Ovary (tissue), 9 donors: Measurements from ENCODE around the gene DNAJC15. TPM values are rescaled to one million over a fixed set of nuclear protein-coding genes. Genes with fewer than 3 reads are reported as not detected.

Experiments used
- DNase-seq, 5 donors: peaks; one replicate each; pipeline ENCODE4 v3.0.0-alpha.2; 2019 to 2020
- H3K27ac ChIP-seq, 2 donors: fragments of 200-600 bp; one replicate each; pipeline versions ENCODE4 v1.5.1 to v1.8.0; 2019 to 2022
- H3K27me3 ChIP-seq: fragments of 200-600 bp; one replicate; pipeline ENCODE4 v1.8.0; 2022
- H3K36me3 ChIP-seq: fragments of 200-600 bp; sonication (generic); one replicate; pipeline ENCODE4 v1.5.1; 2019
- H3K4me1 ChIP-seq: one replicate; pipeline ENCODE4 v1.8.1; 2013; ENCODE audit warnings: mild to moderate bottlenecking, moderate library complexity; ENCODE audit not compliant: insufficient read depth
- H3K4me3 ChIP-seq: fragments of 200-600 bp; sonication (generic); one replicate; pipeline ENCODE4 v1.5.1; 2017
- H3K9me3 ChIP-seq, 2 donors: fragments of 200-600 bp in 1 of 2; sonication (generic) in 1 of 2; one replicate each; pipeline versions ENCODE4 v1.5.1 to v1.8.1; 2013 to 2019; ENCODE audit warnings: mild to moderate bottlenecking in 1 of 2, moderate library complexity in 1 of 2
- CTCF ChIP-seq, 3 donors: fragments of 450-650 bp in 2 of 3; fragments of 200-600 bp in 1 of 3; IDR thresholded peaks; one replicate each; pipeline versions ENCODE4 v1.5.1 to v1.8.0; 2016 to 2022; ENCODE audit warnings: antibody characterized with exemption in 3 of 3, mild to moderate bottlenecking in 1 of 3
- EP300 ChIP-seq: sonication (generic); formaldehyde crosslinking; IDR thresholded peaks from one replicate; pipeline ENCODE4 v1.6.1; 2017; ENCODE audit warnings: antibody characterized with exemption
- POLR2A ChIP-seq: fragments of 450-650 bp; IDR thresholded peaks from one replicate; pipeline ENCODE4 v1.6.1; 2017; ENCODE audit warnings: antibody characterized with exemption, mild to moderate bottlenecking, moderate library complexity
- WGBS, 3 donors: extraction: QIAGEN DNeasy Blood & Tissue Kit in 1 of 3; methylation state at CpG; one replicate each; pipeline versions ENCODE4 v1.1.5 to v1.1.7; 2013 to 2017; 5-methylcytosine and 5-hydroxymethylcytosine counted together
- intact Hi-C, 4 donors: fragments of 100-400 bp; cut with DNase I; formaldehyde crosslinking; loops; one replicate each; pipeline versions ENCODE4 v1.11.0 to v1.15.1; 2022 to 2023
- polyA plus RNA-seq, 2 donors: library from polyadenylated mRNA; stranded (reverse); fragments of 200-250 nt in 1 of 2; fragments of 350-450 nt in 1 of 2; fragmentation: Illumina TruSeq in 1 of 2; extraction: RNeasy Lipid Tissue Mini Kit (QIAGEN cat#74804) in 1 of 2; gene quantifications; one replicate each; pipeline ENCODE4 v1.2.3, GENCODE V29; 2013 to 2014
- total RNA-seq, 7 donors: library from RNA; depleted of rRNA in 2 of 7; stranded (reverse); fragments of >200 nt in 2 of 7; fragmentation: NEBNext Ultra II Directional in 3 of 7; extraction: Animal tissue kit (Norgen Biotek cat#: 25700) in 3 of 7; gene quantifications; one replicate each; pipeline versions ENCODE4 v1.1.0 to v1.2.4, GENCODE V29; 2016 to 2023
- donor health status: DM: no; HTN: no; CAD: no; lungs with moderate emphysema.
- donor health status: DM: no; HTN: no; CAD: no.
- donor health status: Bipolar disorder and iron deficiency.
- donor health status: DM: yes; HTN: yes; CAD: no.
- donor health status: DM: no; HTN: no; CAD: no.
- donor health status: DM: yes; HTN: yes; CAD: no.

DNAJC15 gene
- total and polyA plus RNA-seq, 9 donors, result 0.23 to 6.2 (median 2.9) TPM

GRCh38 chr13:43077046-43077445, 53.7 kb downstream of the DNAJC15 start:
- Histone ChIP-seq H3K27me3 (no peaks in the 10 kb centered on the region), H3K4me3 (no peak overlapping the region), H3K9me3 (no peaks in the 10 kb centered on the region), H3K36me3 (no peaks in the 10 kb centered on the region), H3K4me1 (peaks cover 1% of the 10 kb centered on the region), H3K27ac (no peak overlapping the region)
- WGBS, 3 donors, result 67 to 93% (median 80%) methylated on average over 1 of the region's 1 CpG
- intact Hi-C loops, result loop anchor here in 1 of 4 donors (10.0 kb wide), 1 partner anchor 798 kb away; the partner anchor contains the start of genes CCDC122 and LACC1
- TF ChIP-seq CTCF (IDR thresholded peaks at IDR 0.05) (no peak), POLR2A (no peak), EP300 (no peak)
- DNase-seq, result no peak

- TF ChIP-seq POLR2A, result no peak
- no peak for TF ChIP-seq CTCF (IDR thresholded peaks at IDR 0.05)
- no peak for TF ChIP-seq EP300
- WGBS, 3 donors, result 68 to 90% (median 86%) methylated on average over 1 of the region's 1 CpG
- Histone ChIP-seq H3K4me1 (peaks cover 1% of the 10 kb centered on the region), H3K27me3 (no peaks in the 10 kb centered on the region), H3K36me3 (no peaks in the 10 kb centered on the region), H3K9me3 (no peaks in the 10 kb centered on the region), H3K27ac (no peak overlapping the region), H3K4me3 (no peak overlapping the region)
- intact Hi-C loops, result loop anchor here in 1 of 4 donors (10.0 kb wide), 1 partner anchor 797 kb away; the partner anchor contains the start of genes CCDC122 and LACC1
- DNase-seq, result no peak
These were observed 54.1 kb downstream of the DNAJC15 start for GRCh38 chr13:43077461-43077860.

- intact Hi-C loops, result loop anchor here in 1 of 4 donors (10.0 kb wide), 1 partner anchor 797 kb away; the partner anchor contains the start of genes CCDC122 and LACC1
- no peak overlapping the region for H3K4me3 ChIP-seq
- DNase-seq, result no peak
- H3K9me3 ChIP-seq, result no peaks in the 10 kb centered on the region
- no peaks in the 10 kb centered on the region for H3K27me3 ChIP-seq
- peaks cover 1% of the 10 kb centered on the region for H3K4me1 ChIP-seq
- WGBS, 3 donors, result 22 to 31% (median 27%) methylated on average over 4 of the region's 4 CpGs
- no peak overlapping the region for H3K27ac ChIP-seq
- no peaks in the 10 kb centered on the region for H3K36me3 ChIP-seq
- TF ChIP-seq POLR2A, result no peak
- TF ChIP-seq EP300, result no peak
- TF ChIP-seq CTCF (IDR thresholded peaks at IDR 0.05), result no peak
These were observed 54.5 kb downstream of the DNAJC15 start for GRCh38 chr13:43077906-43078305.

GRCh38 chr13:43078399-43078798, 55.0 kb downstream of the DNAJC15 start:
- Histone ChIP-seq H3K4me3 (no peak overlapping the region), H3K27ac (no peak overlapping the region), H3K9me3 (no peaks in the 10 kb centered on the region), H3K27me3 (no peaks in the 10 kb centered on the region), H3K36me3 (no peaks in the 10 kb centered on the region), H3K4me1 (peaks cover 1% of the 10 kb centered on the region)
- no peak for DNase-seq
- TF ChIP-seq POLR2A (no peak), EP300 (no peak)
- 87 to 90% (median 88%) methylated on average over 4 of the region's 4 CpGs for WGBS, 3 donors
- intact Hi-C loops, result loop anchor here in 1 of 4 donors (10.0 kb wide), 1 partner anchor 796 kb away; the partner anchor contains the start of genes CCDC122 and LACC1

GRCh38 chr13:43079392-43079931, 56.1 kb downstream of the DNAJC15 start:
- 91 to 95% (median 93%) methylated on average over 2 of the region's 2 CpGs for WGBS, 3 donors
- Histone ChIP-seq H3K27ac (no peak overlapping the region), H3K27me3 (no peaks in the 10 kb centered on the region), H3K36me3 (no peaks in the 10 kb centered on the region), H3K9me3 (no peaks in the 10 kb centered on the region), H3K4me1 (peaks cover 1% of the 10 kb centered on the region), H3K4me3 (no peak overlapping the region)
- no peak for TF ChIP-seq EP300
- no peak for TF ChIP-seq POLR2A
- TF ChIP-seq CTCF (IDR thresholded peaks at IDR 0.05), result no peak
- intact Hi-C loops, result loop anchor here in 1 of 4 donors (10.0 kb wide), 1 partner anchor 795 kb away; the partner anchor contains the start of genes CCDC122 and LACC1
- no peak for DNase-seq
